GM12892 (cell line): ENCODE measurements around the gene NUDT2.
"Not testable (repeated sequence)": the region's sequence is repeated elsewhere in the genome, so short reads cannot be mapped to it uniquely, and the experiment has no call there.

Experiments used
- DNase-seq: peaks from one replicate; pipeline ENCODE4 v3.0.0; 2011; ENCODE audit not compliant: insufficient read length
- FAIRE-seq: peaks from 2 replicates; lab custom pipeline; 2011; peaks lifted over from hg19 to GRCh38; lab: Jason Lieb, UNC
- POLR2A ChIP-seq: IDR thresholded peaks from 2 replicates; pipeline ENCODE4 v1.6.1; 2011; ENCODE audit warnings: low read depth, low read length, control low read depth
- POLR2AphosphoS5 ChIP-seq: IDR thresholded peaks from 2 replicates; pipeline ENCODE4 v1.6.1; 2011; ENCODE audit warnings: low read depth, low read length, control low read depth
- TAF1 ChIP-seq: IDR thresholded peaks from 2 replicates; pipeline ENCODE4 v1.6.1; 2011; ENCODE audit warnings: low read depth, mild to moderate bottlenecking, control low read depth, low read length, borderline replicate concordance

Gene NUDT2

GRCh38 chr9:34366365-34366764, 37.0 kb downstream of the NUDT2 start:
- FAIRE-seq = no peak

GRCh38 chr9:34367751-34368410, 38.5 kb downstream of the NUDT2 start:
- not testable (repeated sequence) for FAIRE-seq, DNase-seq

More at GRCh38 chr9:34366365-34366764, 37.0 kb downstream of the NUDT2 start:
- no peak for TF ChIP-seq TAF1
- no peak for DNase-seq

GRCh38 chr9:34368796-34369195, 39.4 kb downstream of the NUDT2 start:
- DNase-seq, FAIRE-seq: not testable (repeated sequence)

GRCh38 chr9:34369636-34370035, 40.3 kb downstream of the NUDT2 start:
- no peak for TF ChIP-seq POLR2AphosphoS5
- no peak for TF ChIP-seq POLR2A
- TF ChIP-seq TAF1 = no peak
- no peak for FAIRE-seq
- no peak for DNase-seq

- FAIRE-seq (no peak), DNase-seq (no peak)
- no peak for TF ChIP-seq TAF1
- no peak for TF ChIP-seq POLR2AphosphoS5
- TF ChIP-seq POLR2A = no peak
Measured at GRCh38 chr9:34370335-34370969, 41.1 kb downstream of the NUDT2 start.

- FAIRE-seq (no peak), DNase-seq (no peak)
- no peak for TF ChIP-seq POLR2AphosphoS5
- no peak for TF ChIP-seq POLR2A
- TF ChIP-seq TAF1 = no peak
Measured at GRCh38 chr9:34370970-34371880, 41.9 kb downstream of the NUDT2 start.

- TF ChIP-seq POLR2A (no peak), TAF1 (no peak), POLR2AphosphoS5 (no peak)
- FAIRE-seq = no peak
- no peak for DNase-seq
Measured at GRCh38 chr9:34371886-34372466, 42.6 kb downstream of the NUDT2 start.

- DNase-seq = no peak
- no peak for FAIRE-seq
- no peak for TF ChIP-seq TAF1
- no peak for TF ChIP-seq POLR2A
- no peak for TF ChIP-seq POLR2AphosphoS5
Measured at GRCh38 chr9:34372467-34373011, 43.2 kb downstream of the NUDT2 start.

GRCh38 chr9:34373749-34374148, 44.4 kb downstream of the NUDT2 start:
- no peak for DNase-seq
- FAIRE-seq = no peak
- no peak for TF ChIP-seq POLR2AphosphoS5
- TF ChIP-seq TAF1 = no peak
- no peak for TF ChIP-seq POLR2A

- FAIRE-seq (no peak), DNase-seq (no peak)
Measured at GRCh38 chr9:34374339-34374738, 45.0 kb downstream of the NUDT2 start.

GRCh38 chr9:34374905-34375552, 45.7 kb downstream of the NUDT2 start:
- TF ChIP-seq POLR2AphosphoS5 (no peak), TAF1 (no peak), POLR2A (no peak)
- no peak for FAIRE-seq
- no peak for DNase-seq

More at GRCh38 chr9:34374339-34374738, 45.0 kb downstream of the NUDT2 start:
- TF ChIP-seq POLR2A (no peak), POLR2AphosphoS5 (no peak), TAF1 (no peak)
